ENCODE measurements around the gene CDK12.
"Not testable (repeated sequence)": the region's sequence is repeated elsewhere in the genome, so short reads cannot be mapped to it uniquely, and the experiment has no call there.

CDK12 gene

GRCh38 chr17:39461113-39461925 is at the start of gene CDK12:
Gene CDK12, plus strand, starts transcription at chr17:39461486. Its CDS starts 586 bp downstream, at chr17:39462072.
- Histone ChIP-seq H3K9ac (ENCODE audit: low read depth, low read length) (peak within 1 kb of the TSS; percentile 97), H3K9me3 (ENCODE audit: insufficient read depth, low read depth, low read length) (no peaks in the 10 kb centered on the region), H3K27ac (ENCODE audit: low read length) (peak within 1 kb of the TSS; percentile 92), H3K4me3 (ENCODE audit: low read length) (peak within 1 kb of the TSS; percentile 100), H3K4me1 (ENCODE audit: insufficient read depth, low read length) (peaks cover 6% of the 10 kb centered on the region), H3K36me3 (ENCODE audit: insufficient read depth, low read depth, low read length) (peaks cover 9% of the 10 kb centered on the region; the same call in 1 of the 2 replicates), H3K27me3 (ENCODE audit: insufficient read depth, low read length) (no peaks in the 10 kb centered on the region)

- Histone ChIP-seq H3K36me3 (ENCODE audit: insufficient read depth, low read depth, low read length) (peaks cover 75% of the 10 kb centered on the region), H3K9me3 (ENCODE audit: insufficient read depth, low read depth, low read length) (no peaks in the 10 kb centered on the region), H3K4me1 (ENCODE audit: insufficient read depth, low read length) (no peaks in the 10 kb centered on the region), H3K9ac (ENCODE audit: low read depth, low read length) (no peak overlapping the region), H3K27ac (ENCODE audit: low read length) (no peak overlapping the region), H3K4me3 (ENCODE audit: low read length) (no peak overlapping the region), H3K27me3 (ENCODE audit: insufficient read depth, low read length) (no peaks in the 10 kb centered on the region)
Observed at GRCh38 chr17:39416141-39416540, 45.1 kb upstream of the CDK12 start.

- no peak overlapping the region for H3K27ac ChIP-seq (ENCODE audit: low read length)
- H3K9ac ChIP-seq (ENCODE audit: low read depth, low read length): no peak overlapping the region
- H3K27me3 ChIP-seq (ENCODE audit: insufficient read depth, low read length): no peaks in the 10 kb centered on the region
- H3K4me3 ChIP-seq (ENCODE audit: low read length): no peak overlapping the region
- H3K4me1 ChIP-seq (ENCODE audit: insufficient read depth, low read length): no peaks in the 10 kb centered on the region
- H3K9me3 ChIP-seq (ENCODE audit: insufficient read depth, low read depth, low read length): no peaks in the 10 kb centered on the region
- H3K36me3 ChIP-seq (ENCODE audit: insufficient read depth, low read depth, low read length): peaks cover 93% of the 10 kb centered on the region
Observed at GRCh38 chr17:39429600-39429999, 31.7 kb upstream of the CDK12 start.

- H3K9me3 ChIP-seq (ENCODE audit: insufficient read depth, low read depth, low read length); H3K4me3 ChIP-seq (ENCODE audit: low read length); H3K27me3 ChIP-seq (ENCODE audit: insufficient read depth, low read length); H3K9ac ChIP-seq (ENCODE audit: low read depth, low read length); H3K4me1 ChIP-seq (ENCODE audit: insufficient read depth, low read length); H3K27ac ChIP-seq (ENCODE audit: low read length): not testable (repeated sequence)
- peaks cover 89% of the 10 kb centered on the region for H3K36me3 ChIP-seq (ENCODE audit: insufficient read depth, low read depth, low read length)
Observed at GRCh38 chr17:39439868-39440267, 21.4 kb upstream of the CDK12 start.

GRCh38 chr17:39443326-39443725 is 18.0 kb upstream of the CDK12 start:
- H3K4me1 ChIP-seq (ENCODE audit: insufficient read depth, low read length): no peaks in the 10 kb centered on the region
- H3K36me3 ChIP-seq (ENCODE audit: insufficient read depth, low read depth, low read length): peaks cover 91% of the 10 kb centered on the region
- no peak overlapping the region for H3K9ac ChIP-seq (ENCODE audit: low read depth, low read length)
- H3K27ac ChIP-seq (ENCODE audit: low read length): no peak overlapping the region
- no peaks in the 10 kb centered on the region for H3K9me3 ChIP-seq (ENCODE audit: insufficient read depth, low read depth, low read length)
- H3K27me3 ChIP-seq (ENCODE audit: insufficient read depth, low read length): no peaks in the 10 kb centered on the region
- no peak overlapping the region for H3K4me3 ChIP-seq (ENCODE audit: low read length)

GRCh38 chr17:39447561-39447960 is 13.7 kb upstream of the CDK12 start:
- H3K4me1 ChIP-seq (ENCODE audit: insufficient read depth, low read length): no peaks in the 10 kb centered on the region; the same call in 1 of the 2 replicates
- no peak overlapping the region for H3K4me3 ChIP-seq (ENCODE audit: low read length)
- H3K9ac ChIP-seq (ENCODE audit: low read depth, low read length): no peak overlapping the region
- no peaks in the 10 kb centered on the region for H3K27me3 ChIP-seq (ENCODE audit: insufficient read depth, low read length)
- H3K9me3 ChIP-seq (ENCODE audit: insufficient read depth, low read depth, low read length): no peaks in the 10 kb centered on the region
- peaks cover 51% of the 10 kb centered on the region for H3K36me3 ChIP-seq (ENCODE audit: insufficient read depth, low read depth, low read length)
- H3K27ac ChIP-seq (ENCODE audit: low read length): no peak overlapping the region

GRCh38 chr17:39450051-39450450 is 11.2 kb upstream of the CDK12 start:
- Histone ChIP-seq H3K27me3 (ENCODE audit: insufficient read depth, low read length) (no peaks in the 10 kb centered on the region), H3K27ac (ENCODE audit: low read length) (no peak overlapping the region)

GRCh38 chr17:39450847-39451581 is 10.3 kb upstream of the CDK12 start, which contains the start of gene MED1:
Gene MED1, minus strand, starts transcription at chr17:39451263. Its CDS starts 201 bp downstream, at chr17:39451062.
- Histone ChIP-seq H3K9me3 (ENCODE audit: insufficient read depth, low read depth, low read length) (no peaks in the 10 kb centered on the region), H3K36me3 (ENCODE audit: insufficient read depth, low read depth, low read length) (peaks cover 20% of the 10 kb centered on the region), H3K27me3 (ENCODE audit: insufficient read depth, low read length) (no peaks in the 10 kb centered on the region), H3K27ac (ENCODE audit: low read length) (peak within 1 kb of the TSS; percentile 49), H3K4me1 (ENCODE audit: insufficient read depth, low read length) (no peaks in the 10 kb centered on the region; the same call in 1 of the 2 replicates), H3K9ac (ENCODE audit: low read depth, low read length) (peak within 1 kb of the TSS; percentile 98), H3K4me3 (ENCODE audit: low read length) (peak within 1 kb of the TSS; percentile 82)

More at GRCh38 chr17:39450051-39450450, 11.2 kb upstream of the CDK12 start:
- peaks cover 29% of the 10 kb centered on the region for H3K36me3 ChIP-seq (ENCODE audit: insufficient read depth, low read depth, low read length)
- no peaks in the 10 kb centered on the region; the same call in 1 of the 2 replicates for H3K4me1 ChIP-seq (ENCODE audit: insufficient read depth, low read length)
- H3K4me3 ChIP-seq (ENCODE audit: low read length): peak overlapping the region; percentile 82
- peak overlapping the region; percentile 98 for H3K9ac ChIP-seq (ENCODE audit: low read depth, low read length)
- H3K9me3 ChIP-seq (ENCODE audit: insufficient read depth, low read depth, low read length): no peaks in the 10 kb centered on the region

GRCh38 chr17:39455919-39456318 is 5.4 kb upstream of the CDK12 start:
- Histone ChIP-seq H3K27ac (ENCODE audit: low read length) (no peak overlapping the region), H3K4me3 (ENCODE audit: low read length) (no peak overlapping the region), H3K9me3 (ENCODE audit: insufficient read depth, low read depth, low read length) (no peaks in the 10 kb centered on the region), H3K27me3 (ENCODE audit: insufficient read depth, low read length) (no peaks in the 10 kb centered on the region), H3K9ac (ENCODE audit: low read depth, low read length) (no peak overlapping the region), H3K36me3 (ENCODE audit: insufficient read depth, low read depth, low read length) (no peaks in the 10 kb centered on the region), H3K4me1 (ENCODE audit: insufficient read depth, low read length) (no peaks in the 10 kb centered on the region)

- H3K36me3 ChIP-seq (ENCODE audit: insufficient read depth, low read depth, low read length): peaks cover 9% of the 10 kb centered on the region; the same call in 1 of the 2 replicates
- peaks cover 6% of the 10 kb centered on the region for H3K4me1 ChIP-seq (ENCODE audit: insufficient read depth, low read length)
- H3K9me3 ChIP-seq (ENCODE audit: insufficient read depth, low read depth, low read length): no peaks in the 10 kb centered on the region
- H3K27ac ChIP-seq (ENCODE audit: low read length): no peak overlapping the region
- peak overlapping the region; percentile 100 for H3K4me3 ChIP-seq (ENCODE audit: low read length)
- H3K27me3 ChIP-seq (ENCODE audit: insufficient read depth, low read length): no peaks in the 10 kb centered on the region
- H3K9ac ChIP-seq (ENCODE audit: low read depth, low read length): peak overlapping the region; percentile 97
Observed at GRCh38 chr17:39461926-39462569, 762 bp downstream of the CDK12 start.

GRCh38 chr17:39462631-39463375 is 1.5 kb downstream of the CDK12 start:
- Histone ChIP-seq H3K36me3 (ENCODE audit: insufficient read depth, low read depth, low read length) (peaks cover 9% of the 10 kb centered on the region; the same call in 1 of the 2 replicates), H3K4me3 (ENCODE audit: low read length) (peak overlapping the region; percentile 100), H3K27ac (ENCODE audit: low read length) (no peak overlapping the region), H3K9ac (ENCODE audit: low read depth, low read length) (peak overlapping the region; percentile 97), H3K4me1 (ENCODE audit: insufficient read depth, low read length) (peaks cover 6% of the 10 kb centered on the region), H3K27me3 (ENCODE audit: insufficient read depth, low read length) (no peaks in the 10 kb centered on the region), H3K9me3 (ENCODE audit: insufficient read depth, low read depth, low read length) (no peaks in the 10 kb centered on the region)

Measured in iPS-20b (cell line).